Measurements from ENCODE around the gene PRKG1. TPM values are rescaled to one million over a fixed set of nuclear protein-coding genes. Genes with fewer than 3 reads are reported as not detected.

Gene PRKG1
- polyA plus RNA-seq, 3 donors, result not detected

DNA sequence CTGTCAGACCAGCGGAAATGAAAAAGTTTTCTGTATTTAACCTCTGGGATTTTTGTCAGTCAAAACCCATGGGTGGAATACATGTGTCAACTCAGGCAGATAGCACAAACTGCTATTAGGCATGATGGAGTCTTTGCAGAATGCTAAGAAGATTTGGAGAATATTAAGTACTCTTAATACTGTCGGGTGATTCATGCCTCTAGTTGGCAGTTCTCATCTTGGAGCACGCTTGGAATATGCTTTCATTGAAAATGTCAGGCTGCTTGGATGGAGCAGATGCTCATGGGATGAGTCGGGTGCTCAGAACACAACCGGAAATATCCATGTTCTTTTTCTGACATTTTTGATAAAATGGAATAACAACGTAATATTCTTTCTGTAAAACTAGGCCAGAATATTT, 27.6 kb upstream of the PRKG1 start:
- no peak overlapping the region for H2AFZ ChIP-seq (ENCODE audit: insufficient read depth, low read depth, low read length, poor library complexity, severe bottlenecking)
- H3K4me3 ChIP-seq (replicated peaks in 1 of 3; ENCODE audit: low read depth in 2 of 3, low read length in 3 of 3), result no peak overlapping the region
- no peak overlapping the region for H3K4me2 ChIP-seq (replicated peaks; ENCODE audit: extremely low read depth, low read length, poor library complexity, severe bottlenecking)
- Mint-ChIP-seq H3K36me3 (no peaks in the 10 kb centered on the region), H3K4me3 (no peak overlapping the region), H3K9me3 (peaks cover 0 to 1% (median 0%) of the 10 kb centered on the region in 7 donors), H3K4me1 (no peaks in the 10 kb centered on the region), H3K27me3 (ENCODE audit: low read depth in 3 of 3) (peaks cover 0 to 2% (median 0%) of the 10 kb centered on the region in 3 donors), H3K27ac (no peak overlapping the region)
- no peak overlapping the region for H3K9ac ChIP-seq (ENCODE audit: insufficient read depth, low read length, poor library complexity, severe bottlenecking)
- intact Hi-C loops (cut with micrococcal nuclease), result no loop called here
- TF ChIP-seq CTCF (IDR thresholded peaks at IDR 0.05), result no peak
- no peaks in the 10 kb centered on the region for H3K79me2 ChIP-seq (ENCODE audit: insufficient read depth, low read length)
- no peaks in the 10 kb centered on the region for H3K9me3 ChIP-seq (replicated peaks in 1 of 2; ENCODE audit: control insufficient read depth in 1 of 2, insufficient read depth in 1 of 2, low read length in 2 of 2)
- H3K27ac ChIP-seq (ENCODE audit: low read depth in 1 of 2, low read length in 2 of 2), result no peak overlapping the region
- DNase-seq, result no peak
- no peaks in the 10 kb centered on the region for H3K4me1 ChIP-seq (ENCODE audit: control insufficient read depth in 1 of 2, insufficient read depth in 2 of 2, low read length in 2 of 2)
- H3K27me3 ChIP-seq (ENCODE audit: control insufficient read depth in 2 of 2, insufficient read depth in 2 of 2, low read length in 2 of 2), result no peaks in the 10 kb centered on the region
- H4K20me1 ChIP-seq (ENCODE audit: insufficient read depth, low read length), result no peaks in the 10 kb centered on the region
- 97% methylated on average over 6 of the region's 6 CpGs for WGBS (ENCODE audit: insufficient coverage)
- no peaks in the 10 kb centered on the region for H3K36me3 ChIP-seq (replicated peaks in 1 of 2; ENCODE audit: control insufficient read depth in 1 of 2, insufficient read depth in 2 of 2, low read length in 2 of 2)

DNA sequence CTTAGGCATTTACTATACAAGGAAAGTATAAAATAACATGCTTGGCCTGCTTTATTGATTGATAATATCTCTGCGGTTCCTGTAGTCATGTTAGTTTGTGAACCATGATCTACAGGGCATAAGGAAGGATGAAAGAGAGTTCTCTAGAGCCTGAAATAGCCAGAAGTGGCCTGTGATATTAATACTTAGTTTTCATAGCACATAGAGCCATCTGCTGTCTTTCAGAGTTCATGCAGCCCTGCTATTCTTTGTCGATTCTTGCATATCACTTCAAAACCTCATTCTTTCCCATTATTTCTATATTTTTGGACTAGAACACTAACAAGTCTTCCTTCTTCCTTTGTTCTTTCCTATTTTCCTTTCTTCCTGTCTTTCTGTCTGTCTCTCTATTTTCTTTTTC, 26.4 kb upstream of the PRKG1 start:
- no peak for DNase-seq
- H3K9me3 Mint-ChIP-seq, result peaks cover 0 to 1% (median 0%) of the 10 kb centered on the region in 7 donors
- TF ChIP-seq CTCF (IDR thresholded peaks at IDR 0.05), result no peak
- H3K4me1 ChIP-seq (ENCODE audit: control insufficient read depth in 1 of 2, insufficient read depth in 2 of 2, low read length in 2 of 2), result no peaks in the 10 kb centered on the region
- no peak overlapping the region for H3K27ac ChIP-seq (ENCODE audit: low read depth in 1 of 2, low read length in 2 of 2)
- H2AFZ ChIP-seq (ENCODE audit: insufficient read depth, low read depth, low read length, poor library complexity, severe bottlenecking), result no peak overlapping the region
- no peak overlapping the region for H3K4me3 Mint-ChIP-seq
- H3K4me1 Mint-ChIP-seq, result no peaks in the 10 kb centered on the region
- whole genome bisulfite sequencing (ENCODE audit: insufficient coverage), result 100% methylated on average over 1 of the region's 2 CpGs
- no peaks in the 10 kb centered on the region for H3K36me3 ChIP-seq (replicated peaks in 1 of 2; ENCODE audit: control insufficient read depth in 1 of 2, insufficient read depth in 2 of 2, low read length in 2 of 2)
- intact Hi-C loops (cut with micrococcal nuclease), result no loop called here
- no peaks in the 10 kb centered on the region for H3K79me2 ChIP-seq (ENCODE audit: insufficient read depth, low read length)
- H3K27ac Mint-ChIP-seq, result no peak overlapping the region
- no peaks in the 10 kb centered on the region for H4K20me1 ChIP-seq (ENCODE audit: insufficient read depth, low read length)
- H3K4me3 ChIP-seq (replicated peaks in 1 of 3; ENCODE audit: low read depth in 2 of 3, low read length in 3 of 3), result no peak overlapping the region
- no peak overlapping the region for H3K4me2 ChIP-seq (replicated peaks; ENCODE audit: extremely low read depth, low read length, poor library complexity, severe bottlenecking)
- peaks cover 0 to 2% (median 0%) of the 10 kb centered on the region in 3 donors for H3K27me3 Mint-ChIP-seq (ENCODE audit: low read depth in 3 of 3)
- no peak overlapping the region for H3K9ac ChIP-seq (ENCODE audit: insufficient read depth, low read length, poor library complexity, severe bottlenecking)
- H3K9me3 ChIP-seq (replicated peaks in 1 of 2; ENCODE audit: control insufficient read depth in 1 of 2, insufficient read depth in 1 of 2, low read length in 2 of 2), result no peaks in the 10 kb centered on the region
- H3K36me3 Mint-ChIP-seq, result no peaks in the 10 kb centered on the region
- H3K27me3 ChIP-seq (ENCODE audit: control insufficient read depth in 2 of 2, insufficient read depth in 2 of 2, low read length in 2 of 2), result no peaks in the 10 kb centered on the region
